IPS DF 4.7 (cell line): ENCODE measurements around the gene ADD2.
"Not testable (repeated sequence)": the region's sequence is repeated elsewhere in the genome, so short reads cannot be mapped to it uniquely, and the experiment has no call there.

Experiments used
- DNase-seq: peaks from one replicate; pipeline ENCODE4 v3.0.0-alpha.2; 2013; ENCODE audit warnings: low spot score; ENCODE audit errors: extremely low read depth

ADD2 gene

DNA sequence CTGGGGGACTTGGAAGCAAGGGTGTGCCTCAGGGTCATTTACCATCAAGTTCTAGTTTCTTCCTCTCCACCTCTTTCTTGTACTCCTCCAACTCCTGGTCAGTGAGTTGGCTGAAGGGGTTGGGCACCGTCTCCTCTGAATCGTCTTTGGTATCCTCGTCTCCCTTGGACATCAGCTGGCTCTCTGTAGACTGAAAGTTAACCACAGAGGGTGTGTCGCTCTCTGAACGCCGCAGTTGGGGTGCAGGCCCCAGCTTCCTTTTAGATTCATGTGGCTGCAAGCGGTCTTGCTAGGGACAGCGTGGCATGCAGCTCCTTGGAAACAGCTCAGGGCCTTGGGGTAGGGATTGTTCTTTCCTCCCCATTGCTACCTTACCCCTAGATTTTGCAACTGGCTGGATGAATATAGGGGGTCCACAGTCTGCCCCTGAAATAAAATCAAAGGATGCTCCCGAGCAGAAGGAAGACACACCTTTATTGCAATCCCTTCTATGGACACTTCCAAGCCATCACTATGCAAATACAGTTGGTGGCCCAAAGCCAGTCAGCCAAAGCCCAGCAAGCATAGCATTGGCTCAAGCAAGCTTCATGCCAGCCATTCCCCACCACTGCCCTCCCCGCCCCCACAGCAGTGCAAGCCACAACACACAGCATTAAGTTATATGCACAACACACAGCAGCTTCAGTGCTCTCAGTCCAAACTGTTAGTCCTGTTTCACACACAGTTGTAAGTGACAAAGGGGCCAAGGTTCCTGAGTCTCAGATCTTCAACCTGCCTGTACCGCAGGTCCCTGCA, 93.2 kb downstream of the ADD2 start:
- no peak for DNase-seq

DNA sequence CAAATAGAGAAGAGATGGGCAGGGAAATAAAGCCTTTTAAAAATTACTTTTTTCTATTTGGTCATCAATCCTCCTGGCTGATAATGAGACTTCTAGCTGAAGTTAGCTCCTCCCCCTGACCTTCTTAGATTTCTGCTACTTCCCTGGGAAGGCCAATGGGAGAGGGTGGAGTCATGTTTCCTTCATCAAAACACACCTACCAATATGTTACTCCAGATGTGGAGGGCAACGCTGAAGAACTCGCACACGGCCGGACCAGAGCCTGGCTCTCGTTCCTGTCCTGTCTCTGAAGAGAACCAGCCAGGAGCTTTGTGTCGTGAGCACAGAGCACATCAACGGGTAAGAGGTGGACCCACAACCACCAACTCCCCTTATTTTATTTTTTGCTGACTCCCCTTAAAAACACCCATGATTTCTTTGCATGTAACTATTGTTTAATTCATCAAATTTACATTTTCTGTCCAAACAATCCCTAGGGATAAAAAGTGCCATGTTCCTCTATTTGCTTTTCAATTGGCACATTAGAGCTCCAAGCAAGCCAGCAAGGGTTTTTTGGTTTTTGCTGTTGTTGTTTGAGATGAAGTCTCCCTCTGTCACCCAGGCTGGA, 94.9 kb downstream of the ADD2 start:
- DNase-seq: no peak

DNA sequence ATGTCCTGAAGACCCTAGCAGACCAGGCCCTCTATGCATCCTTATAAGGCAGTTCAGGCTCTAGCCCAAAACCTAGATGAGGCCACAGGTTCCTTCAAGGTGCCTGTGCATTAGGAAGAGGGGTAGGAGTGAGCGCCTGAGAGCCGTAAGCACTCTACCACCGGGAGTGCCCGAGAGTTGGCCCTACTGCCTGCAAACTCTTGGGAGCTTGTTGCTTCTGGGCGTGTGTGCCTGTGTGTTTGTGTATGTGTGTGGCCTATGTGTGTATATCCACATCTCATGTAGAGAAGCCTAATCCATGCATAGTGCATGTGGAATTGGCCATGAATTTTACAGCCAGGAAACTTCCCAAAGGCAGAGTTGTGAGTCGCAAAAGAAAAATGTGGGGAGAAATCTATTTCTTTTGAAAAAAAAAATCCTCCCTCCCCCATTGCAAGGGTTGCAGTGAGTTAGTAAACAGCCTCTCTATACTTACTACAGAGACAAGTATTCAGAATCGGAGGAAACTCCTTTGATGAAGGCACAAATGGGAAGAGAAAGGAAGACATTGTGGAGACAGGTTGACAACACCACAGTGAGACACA, 96.8 kb downstream of the ADD2 start:
- no peak for DNase-seq

DNA sequence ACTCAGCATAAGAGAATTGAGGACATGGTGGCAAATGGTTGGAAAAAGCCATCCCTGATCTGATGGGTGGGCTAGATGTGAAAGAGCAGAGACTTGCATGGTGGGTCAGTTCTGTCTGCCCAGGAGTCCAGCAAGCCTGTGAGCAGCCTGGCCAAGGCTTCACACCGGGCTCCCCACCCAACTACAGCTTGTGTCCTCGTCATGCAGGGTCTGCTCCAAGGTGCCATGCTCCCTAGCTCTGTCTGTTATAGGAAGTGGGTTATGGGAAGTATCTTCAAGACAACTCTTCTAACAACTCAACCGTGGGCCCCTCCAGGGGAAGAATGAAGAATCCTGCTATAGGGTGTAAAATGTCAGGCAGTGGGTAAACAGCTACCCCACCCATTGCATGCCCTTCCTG, 97.4 kb downstream of the ADD2 start:
- no peak for DNase-seq

DNA sequence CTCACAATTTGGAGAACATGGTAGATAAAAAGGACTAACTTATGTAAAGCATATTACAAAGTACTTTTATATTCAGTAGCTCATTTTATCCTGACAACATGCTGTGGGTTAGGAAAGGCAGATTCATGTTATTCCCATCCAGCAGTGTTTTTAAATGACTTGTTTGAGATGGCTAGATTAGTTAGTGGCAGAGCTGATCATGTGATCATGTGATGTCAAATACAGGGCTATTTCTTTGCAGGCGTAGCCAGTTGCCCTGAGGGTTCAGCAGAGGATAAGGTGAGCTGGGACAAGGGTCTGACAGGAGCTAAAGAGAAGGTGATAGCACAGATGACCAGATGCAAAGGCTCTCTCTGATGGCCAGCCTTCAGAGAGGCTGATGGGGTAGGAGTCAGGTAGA, 97.8 kb downstream of the ADD2 start:
- DNase-seq: no peak

DNA sequence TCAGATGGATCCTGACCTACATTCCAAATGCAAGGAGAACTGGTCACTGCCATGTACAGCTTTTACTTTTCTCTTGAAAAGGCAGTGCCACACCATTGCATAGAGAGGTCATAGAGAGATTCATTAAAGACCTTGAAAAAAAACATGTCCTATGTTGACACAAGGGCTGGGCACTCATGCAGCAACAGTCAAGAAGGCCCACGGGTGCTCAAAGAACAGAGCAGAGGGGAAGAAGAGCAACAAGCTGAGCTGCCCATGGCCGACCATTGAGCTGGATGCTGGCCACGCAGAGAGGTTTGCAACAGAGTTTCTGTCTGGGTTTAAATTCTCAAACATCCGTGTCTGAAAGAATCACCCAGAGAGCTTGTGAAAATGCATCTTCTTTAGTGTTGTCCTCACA, 99.1 kb downstream of the ADD2 start:
- no peak for DNase-seq

DNA sequence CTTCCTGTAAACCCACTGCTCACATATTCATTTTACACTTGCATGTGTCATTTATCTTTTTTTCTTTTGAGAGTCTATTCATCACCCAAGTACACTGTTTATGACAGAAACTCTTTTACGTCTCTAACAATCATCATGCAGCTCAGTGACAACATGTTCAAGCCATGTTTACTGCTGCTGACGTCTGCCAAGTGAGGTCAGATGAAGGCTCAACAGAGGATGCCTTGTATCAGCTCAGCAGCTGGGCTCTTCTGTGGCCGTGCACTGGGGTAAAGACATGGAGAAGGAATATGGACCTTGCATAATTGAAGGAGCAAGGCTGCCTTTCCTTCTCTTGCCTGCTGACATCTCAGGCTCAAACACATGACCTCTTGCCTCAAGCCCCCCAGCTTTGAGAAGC, 99.6 kb downstream of the ADD2 start:
- DNase-seq: no peak

DNA sequence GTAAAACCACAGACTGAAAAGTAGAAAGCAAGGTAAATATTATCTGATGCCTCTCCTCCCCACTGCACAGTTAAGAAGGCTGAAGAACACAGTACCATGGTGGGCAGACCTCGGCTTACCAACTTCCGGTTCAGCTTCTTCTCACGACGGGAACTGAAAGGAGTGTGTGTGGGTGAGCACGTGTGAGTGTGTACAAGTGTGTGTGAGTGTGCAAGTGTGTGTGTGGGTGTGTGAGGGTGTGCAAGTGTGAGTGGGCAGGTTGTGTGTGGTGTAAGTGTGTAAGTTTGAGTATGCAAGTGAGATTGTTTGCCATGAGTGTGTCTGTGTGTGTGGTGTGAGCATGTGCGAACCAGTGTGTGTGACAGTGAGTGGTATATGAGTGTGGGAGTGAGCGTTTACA, 103.5 kb downstream of the ADD2 start:
- no peak for DNase-seq

DNA sequence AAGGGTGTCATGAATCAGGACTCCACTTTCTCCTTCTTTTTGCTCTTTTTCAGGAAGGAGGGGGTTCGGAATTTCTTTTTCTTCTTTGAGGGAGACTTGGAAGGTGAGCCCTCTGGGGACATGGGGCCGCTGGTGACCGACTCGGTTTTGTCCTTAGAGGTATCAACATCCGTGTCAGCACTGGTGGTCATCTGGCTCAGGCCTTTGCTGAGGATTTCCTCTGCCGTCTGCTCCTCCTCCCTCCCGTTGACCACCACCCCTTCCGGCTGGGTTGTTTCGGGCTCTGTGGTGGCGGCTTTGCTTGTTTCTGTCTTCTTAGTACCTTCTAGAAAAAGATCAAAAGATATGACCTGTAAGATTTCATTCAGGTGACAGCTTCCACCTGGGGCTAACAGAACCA, 104.6 kb downstream of the ADD2 start:
- DNase-seq: no peak

DNA sequence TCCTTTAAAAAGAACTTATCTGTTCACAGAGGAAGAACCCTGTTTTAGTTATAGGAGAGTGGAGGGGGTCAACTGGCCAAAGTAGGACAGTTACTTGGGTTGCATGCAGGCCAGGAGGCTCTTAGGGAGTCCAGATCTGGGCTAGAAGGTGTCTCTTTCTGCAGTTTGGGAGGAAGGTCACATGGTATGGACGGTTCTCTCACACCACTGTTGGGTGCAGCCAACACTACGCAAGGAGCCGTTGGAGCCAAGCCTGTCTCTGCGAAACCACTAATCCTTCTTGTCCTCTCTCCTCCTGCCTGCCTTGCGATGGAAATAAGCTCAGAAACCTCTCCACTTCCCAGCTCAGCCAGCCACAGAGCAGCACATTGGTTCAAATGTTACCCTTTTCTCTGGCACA, 108.4 kb downstream of the ADD2 start:
- DNase-seq: no peak

DNA sequence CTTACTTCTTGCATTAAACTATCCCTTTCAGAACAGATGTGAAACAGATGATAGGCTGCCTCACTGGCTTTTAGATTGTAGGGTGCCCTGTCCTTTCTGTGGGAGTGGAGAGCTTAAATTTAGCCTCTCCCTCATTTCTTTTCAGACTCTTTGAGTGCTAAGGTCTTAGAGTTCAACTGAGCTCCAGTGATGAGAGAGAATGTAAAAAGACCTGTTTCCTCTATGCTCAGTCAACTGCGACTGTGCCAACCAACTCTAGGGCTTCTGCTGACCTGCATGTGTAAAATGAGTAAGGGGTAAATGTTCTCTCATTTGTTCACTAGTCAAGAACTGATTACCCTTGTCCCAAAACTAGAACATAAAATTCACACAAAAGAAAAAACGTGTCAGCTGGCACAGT, 109.5 kb downstream of the ADD2 start:
- DNase-seq: no peak

DNA sequence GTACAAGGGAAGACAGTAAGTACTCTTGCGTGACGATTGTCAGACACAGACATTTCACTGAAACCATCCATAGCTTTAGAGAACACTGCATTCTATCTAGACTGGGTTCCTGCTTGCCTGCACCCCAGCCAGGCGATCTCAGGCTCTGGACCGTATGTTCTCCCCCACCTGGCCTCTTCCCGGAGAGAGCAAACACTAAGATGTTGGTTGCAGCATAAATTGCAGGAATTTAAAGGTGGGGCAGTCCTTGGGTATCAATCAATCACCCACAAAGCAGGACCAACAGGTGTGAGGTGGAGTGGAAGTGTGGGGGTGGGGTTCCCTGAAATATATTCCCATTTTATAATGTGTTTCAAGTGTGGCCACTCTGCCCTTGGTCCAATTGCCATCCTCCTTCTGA, 110.8 kb downstream of the ADD2 start:
- no peak for DNase-seq

DNA sequence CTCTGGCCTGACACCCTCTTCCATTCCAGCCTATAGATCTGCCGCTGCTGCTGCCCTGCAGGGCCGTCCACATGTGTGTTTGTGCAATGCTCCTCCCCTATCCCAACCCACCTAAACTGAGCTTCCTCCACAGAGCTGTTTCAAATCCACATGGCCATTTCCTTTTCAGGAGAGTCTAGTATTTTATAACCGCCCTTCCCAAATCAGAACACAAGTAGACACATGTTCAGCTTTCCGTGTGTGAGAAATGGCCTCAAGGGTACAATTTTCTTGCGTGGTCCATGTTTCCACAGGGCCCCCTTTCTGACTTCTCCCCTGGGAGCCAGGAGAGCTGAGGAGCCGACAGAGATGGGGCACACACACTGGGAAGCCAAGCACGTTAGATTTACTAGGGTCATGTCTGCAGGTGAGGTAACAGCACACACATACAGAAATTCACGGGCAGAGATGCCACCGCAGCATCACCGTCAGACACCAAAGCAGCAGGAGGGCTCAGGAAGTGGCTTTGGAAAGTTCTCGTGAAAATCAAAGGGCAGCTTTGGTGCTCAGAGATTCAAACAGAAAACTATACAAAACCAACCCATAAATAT, 111.5 kb downstream of the ADD2 start:
- DNase-seq: no peak

DNA sequence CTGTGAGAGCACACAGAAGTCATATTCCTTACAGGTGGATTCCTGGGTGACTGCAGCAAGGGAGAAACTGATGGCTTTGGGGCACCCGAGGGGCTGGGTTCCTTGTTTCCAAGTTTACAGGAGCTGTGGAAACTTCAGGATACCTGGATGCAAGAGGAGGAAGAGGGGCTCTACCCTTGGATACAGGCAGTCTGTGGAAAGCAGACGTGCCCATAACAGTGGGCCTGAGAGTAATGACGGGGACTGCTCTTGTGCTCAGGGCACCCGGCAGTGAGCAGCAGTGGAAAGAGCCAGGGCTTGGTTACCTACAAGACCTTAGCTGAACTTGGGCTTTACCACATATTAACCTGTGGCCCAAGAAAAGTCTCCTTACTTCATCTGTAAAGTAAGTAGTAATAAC, 112.2 kb downstream of the ADD2 start:
- no peak for DNase-seq

DNA sequence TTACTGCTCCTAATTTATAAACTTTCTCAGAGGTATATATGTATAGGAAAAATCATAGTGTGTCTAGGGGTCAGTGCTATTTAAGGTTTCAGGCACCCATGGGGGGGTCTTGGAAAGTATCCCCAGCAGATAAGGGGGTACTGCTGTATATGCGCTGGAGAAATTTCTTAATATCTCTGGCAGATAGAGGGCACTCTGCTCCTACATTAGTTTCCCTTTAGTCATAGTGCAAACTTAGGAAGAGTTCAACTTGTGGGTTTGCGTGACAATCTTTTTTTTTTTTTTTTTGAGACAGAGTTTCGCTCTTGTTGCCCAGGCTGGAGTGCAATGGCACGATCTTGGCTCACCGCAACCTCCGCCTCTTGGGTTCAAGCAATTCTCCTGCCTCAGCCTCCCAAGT, 112.8 kb downstream of the ADD2 start:
- not testable (repeated sequence) for DNase-seq

DNA sequence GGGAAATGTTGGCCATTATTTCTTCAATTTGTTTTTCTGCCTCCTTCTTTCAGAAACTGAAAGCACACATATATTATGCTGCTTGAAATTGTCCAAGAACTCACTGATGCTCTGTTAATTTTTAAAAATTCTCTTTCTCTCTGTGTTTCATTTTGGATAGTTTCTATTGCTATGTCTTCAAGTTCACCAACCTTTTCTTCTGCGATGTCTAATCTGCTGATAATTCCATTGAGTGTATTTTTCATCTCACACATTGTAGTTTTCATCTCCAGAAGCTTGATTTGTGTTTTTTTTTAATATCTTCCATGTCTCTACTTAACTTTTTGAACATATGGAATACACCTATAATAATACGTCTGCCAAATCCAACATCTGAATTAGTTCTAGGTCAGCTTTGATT, 116.3 kb downstream of the ADD2 start:
- no peak for DNase-seq

DNA sequence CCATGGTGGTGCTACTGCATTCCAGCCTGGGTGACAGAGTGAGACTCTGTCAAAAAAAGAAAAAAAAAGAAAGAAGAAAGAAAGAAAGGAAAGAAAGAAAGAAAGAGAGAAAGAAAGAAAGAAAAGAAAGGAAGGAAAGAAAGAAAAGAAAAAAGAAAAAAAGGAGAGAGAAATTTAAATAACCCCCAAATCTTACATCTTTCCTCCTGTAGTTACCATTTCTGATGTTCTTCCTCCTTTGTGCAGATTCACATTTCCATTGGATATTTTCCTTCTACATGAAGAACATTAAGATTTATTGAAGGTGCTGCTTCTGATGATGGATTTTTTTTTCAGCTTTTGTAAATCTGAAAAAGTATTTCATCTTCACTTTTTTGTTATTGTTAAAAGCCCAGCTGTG, 117.0 kb downstream of the ADD2 start:
- no peak for DNase-seq

DNA sequence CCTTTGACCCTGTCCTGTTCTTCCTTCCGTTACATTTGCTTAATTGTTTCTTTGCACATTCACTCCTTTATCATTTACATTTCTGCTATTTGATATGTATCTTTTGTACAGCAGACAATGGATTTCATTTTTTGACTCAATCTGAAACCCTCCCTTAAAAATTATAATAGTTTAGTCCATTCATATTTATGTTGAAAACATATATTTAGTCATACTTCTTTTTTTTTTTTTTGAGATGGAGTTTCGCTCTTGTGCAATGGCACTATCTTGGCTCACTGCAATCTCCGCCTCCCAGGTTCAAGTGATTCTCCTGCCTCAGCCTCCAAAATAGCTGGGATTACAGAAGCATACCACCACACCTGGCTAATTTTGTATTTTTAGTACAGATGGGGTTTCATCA, 119.0 kb downstream of the ADD2 start:
- no peak for DNase-seq

DNA sequence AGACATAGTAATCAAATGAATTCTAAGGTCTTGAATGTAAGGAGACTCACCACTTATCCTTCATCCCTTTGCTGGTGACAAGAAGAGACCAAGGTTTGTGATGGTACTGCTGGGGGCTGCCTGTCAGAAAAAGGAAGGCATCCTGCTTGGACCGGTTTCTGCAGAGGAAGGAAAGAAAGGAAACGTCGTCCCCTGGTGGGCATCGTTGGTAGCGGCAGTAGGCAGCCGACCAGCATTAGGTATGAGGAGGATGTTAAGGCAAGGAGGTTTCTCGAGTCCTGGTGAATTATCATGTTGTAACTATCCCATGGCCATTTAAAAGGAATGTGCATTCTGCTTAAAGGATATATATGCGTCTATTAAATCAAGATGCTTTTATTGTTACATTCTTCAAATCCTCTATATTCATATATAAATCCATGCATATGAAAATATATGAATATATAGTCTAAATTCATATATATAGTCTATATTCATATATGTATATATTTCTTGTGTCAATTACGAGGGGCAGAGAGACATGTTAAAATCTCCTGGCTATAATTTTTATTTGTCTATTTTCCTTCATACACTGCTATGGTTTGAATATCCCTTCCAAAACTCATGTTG, 120.0 kb downstream of the ADD2 start:
- DNase-seq: peak; percentile 66

DNA sequence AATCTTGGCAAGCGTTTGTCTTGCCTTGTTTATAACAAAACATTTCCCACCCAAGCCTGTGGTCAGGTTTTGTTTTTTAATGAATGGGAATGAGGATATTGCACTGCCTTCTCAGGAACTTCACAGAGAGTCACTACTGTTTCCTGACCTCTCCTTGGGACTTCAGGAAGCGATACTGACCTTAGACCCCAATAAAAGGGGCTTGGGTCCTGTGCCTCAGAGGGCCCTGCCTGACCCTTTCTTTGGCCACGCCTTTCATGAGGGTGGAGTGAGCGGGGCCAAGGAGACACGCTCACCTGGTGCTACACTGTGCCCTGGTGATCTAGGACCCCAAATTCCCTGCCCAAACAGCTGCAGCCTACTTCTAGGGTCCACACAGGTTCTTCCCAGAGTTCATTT, 121.6 kb downstream of the ADD2 start:
- no peak for DNase-seq

DNA sequence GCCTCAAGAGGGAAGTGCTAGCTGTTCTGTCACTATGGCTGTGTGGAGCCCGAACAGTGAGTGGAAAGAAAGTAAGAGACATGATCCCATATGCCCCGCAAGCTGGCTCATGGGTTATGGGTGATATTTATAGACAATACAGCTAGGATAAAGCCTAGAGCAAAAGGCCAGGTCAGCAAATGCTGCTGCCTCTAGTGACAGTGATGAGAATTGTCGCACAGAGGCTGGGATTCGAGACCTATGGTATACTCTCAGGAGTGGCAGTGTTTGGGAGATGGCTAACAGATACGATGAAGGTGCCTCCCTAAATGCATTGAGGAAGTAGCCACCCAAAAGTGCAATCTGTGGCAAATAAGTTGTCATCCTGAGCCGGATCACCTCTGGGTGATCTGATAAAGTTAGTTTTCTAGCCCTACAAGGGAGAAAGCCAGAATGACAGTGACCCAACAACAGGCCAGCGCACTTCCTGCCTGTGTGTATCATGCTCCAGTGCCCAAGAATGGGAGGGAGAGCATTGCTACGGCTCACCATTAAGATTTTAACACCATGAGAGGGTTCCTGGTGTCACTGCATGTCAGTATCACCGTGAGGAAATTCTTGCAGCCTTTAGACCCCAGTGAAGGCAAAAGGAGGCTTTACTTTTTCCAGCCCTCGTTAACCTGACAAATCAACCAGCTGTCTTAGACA, 122.1 kb downstream of the ADD2 start:
- no peak for DNase-seq

DNA sequence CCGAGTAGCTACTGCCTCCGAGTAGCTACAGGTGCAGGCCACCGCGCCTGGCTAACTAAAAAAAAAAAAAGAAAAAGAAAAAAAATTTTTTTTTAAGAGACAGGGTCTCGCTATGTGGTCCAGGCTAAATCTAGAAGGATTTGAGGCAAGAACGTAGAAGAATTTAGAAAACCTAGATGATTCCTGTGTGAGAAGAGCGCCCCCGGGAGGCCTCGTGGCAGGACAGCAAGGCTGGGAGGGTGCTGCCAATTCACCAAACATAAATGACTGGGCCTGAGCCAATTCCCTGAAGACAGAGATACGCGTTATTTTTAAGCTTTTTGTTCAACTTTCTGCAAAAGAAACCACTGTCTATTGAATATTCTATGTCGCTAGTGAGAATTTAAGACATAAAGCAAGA, 124.3 kb downstream of the ADD2 start:
- no peak for DNase-seq
